H9 (cell line): ENCODE measurements around the gene OCRL. TPM values are rescaled to one million over a fixed set of nuclear protein-coding genes. Genes with fewer than 3 reads are reported as not detected.

Experiments used
- DNase-seq: peaks from one replicate; pipeline ENCODE4 v3.0.0-alpha.2; 2017
- H2AFZ ChIP-seq: one replicate; pipeline ENCODE4 v1.6.1; 2013; ENCODE audit warnings: mild to moderate bottlenecking, low read length, control low read depth, moderate library complexity
- H2AK5ac ChIP-seq: 2 replicates; pipeline ENCODE4 v1.6.1; 2013; ENCODE audit warnings: low read length, control low read depth, mixed read lengths; ENCODE audit not compliant: insufficient read length
- H2BK120ac ChIP-seq: one replicate; pipeline ENCODE4 v1.6.1; 2013; ENCODE audit warnings: low read depth, mild to moderate bottlenecking, low read length, control low read depth, inconsistent platforms; ENCODE audit not compliant: poor library complexity, severe bottlenecking
- H2BK12ac ChIP-seq: 2 replicates; pipeline ENCODE4 v1.6.1; 2013; ENCODE audit warnings: low read length, control low read depth, mixed read lengths, low read depth; ENCODE audit not compliant: insufficient read length
- H2BK15ac ChIP-seq: 2 replicates; pipeline ENCODE4 v1.6.1; 2013; ENCODE audit warnings: low read depth, low read length, control low read depth
- H2BK20ac ChIP-seq: one replicate; pipeline ENCODE4 v1.6.1; 2013; ENCODE audit warnings: low read depth, mild to moderate bottlenecking, low read length, control low read depth, inconsistent platforms; ENCODE audit not compliant: poor library complexity, severe bottlenecking
- H2BK5ac ChIP-seq: 2 replicates; pipeline ENCODE4 v1.6.1; 2013; ENCODE audit warnings: low read length, control low read depth, mixed read lengths; ENCODE audit not compliant: insufficient read length
- H3K14ac ChIP-seq: 2 replicates; pipeline ENCODE4 v1.6.1; 2013; ENCODE audit warnings: low read length, control low read depth; ENCODE audit not compliant: insufficient read depth
- H3K18ac ChIP-seq: 2 replicates; pipeline ENCODE4 v1.6.1; 2013; ENCODE audit warnings: low read depth, mild to moderate bottlenecking, mixed read lengths, low read length, control low read depth; ENCODE audit not compliant: insufficient read length
- H3K23ac ChIP-seq: 2 replicates; pipeline ENCODE4 v1.6.1; 2013; ENCODE audit warnings: low read length, control low read depth, mixed read lengths, low read depth; ENCODE audit not compliant: insufficient read length
- H3K23me2 ChIP-seq: 2 replicates; pipeline ENCODE4 v1.6.1; 2013; ENCODE audit warnings: low read depth, mild to moderate bottlenecking, mixed read lengths, low read length, control low read depth; ENCODE audit not compliant: insufficient read length, poor library complexity, severe bottlenecking
- H3K27ac ChIP-seq: 2 replicates; pipeline ENCODE4 v1.5.1; 2013; ENCODE audit warnings: low read length, control low read depth, mixed read lengths, low read depth; ENCODE audit not compliant: insufficient read length
- H3K27me3 ChIP-seq: 2 replicates; pipeline ENCODE4 v1.6.1; 2013; ENCODE audit warnings: low read length, control low read depth, inconsistent platforms; ENCODE audit not compliant: insufficient read depth
- H3K4ac ChIP-seq: 2 replicates; pipeline ENCODE4 v1.6.1; 2013; ENCODE audit warnings: low read depth, mild to moderate bottlenecking, control low read depth, inconsistent platforms, low read length, moderate library complexity
- H3K4me1 ChIP-seq: 2 replicates; pipeline ENCODE4 v1.6.1; 2013; ENCODE audit warnings: low read length, control low read depth, inconsistent platforms; ENCODE audit not compliant: insufficient read depth
- H3K4me2 ChIP-seq: 2 replicates; pipeline ENCODE4 v1.6.1; 2013; ENCODE audit warnings: low read length, control low read depth, mixed read lengths; ENCODE audit not compliant: insufficient read length, insufficient read depth
- H3K56ac ChIP-seq: 2 replicates; pipeline ENCODE4 v1.6.1; 2013; ENCODE audit warnings: low read depth, mild to moderate bottlenecking, mixed read lengths, low read length, control low read depth; ENCODE audit not compliant: insufficient read length
- H3K79me1 ChIP-seq: 2 replicates; pipeline ENCODE4 v1.6.1; 2013; ENCODE audit warnings: low read depth, mild to moderate bottlenecking, moderate library complexity, low read length, control low read depth, inconsistent platforms; ENCODE audit not compliant: insufficient read depth, poor library complexity, severe bottlenecking
- H3K79me2 ChIP-seq: 2 replicates; pipeline ENCODE4 v1.6.1; 2013; ENCODE audit warnings: low read length, control low read depth, inconsistent platforms; ENCODE audit not compliant: insufficient read depth
- H3K9ac ChIP-seq: 2 replicates; pipeline ENCODE4 v1.6.1; 2013; ENCODE audit warnings: low read length, control low read depth, mixed read lengths; ENCODE audit not compliant: insufficient read length; ENCODE audit errors: extremely low read depth
- H3K9me3 ChIP-seq: one replicate; pipeline ENCODE4 v1.6.1; 2013; ENCODE audit warnings: low read depth, low read length, inconsistent platforms; ENCODE audit not compliant: control insufficient read depth
- H3T11ph ChIP-seq: one replicate; pipeline ENCODE4 v1.6.1; 2013; ENCODE audit warnings: mild to moderate bottlenecking, low read length, control low read depth, inconsistent platforms
- H4K20me1 ChIP-seq: one replicate; pipeline ENCODE4 v1.6.1; 2013; ENCODE audit not compliant: control insufficient read depth, insufficient read length, insufficient read depth
- H4K5ac ChIP-seq: 2 replicates; pipeline ENCODE4 v1.6.1; 2013; ENCODE audit warnings: low read depth, mild to moderate bottlenecking, mixed read lengths, low read length, control low read depth; ENCODE audit not compliant: insufficient read length
- H4K8ac ChIP-seq: replicated peaks from 2 replicates; pipeline ENCODE4 v1.6.1; 2013; ENCODE audit warnings: low read length, control low read depth, mixed read lengths, low read depth; ENCODE audit not compliant: insufficient read length
- H4K91ac ChIP-seq: 2 replicates; pipeline ENCODE4 v1.6.1; 2013; ENCODE audit warnings: low read depth, mild to moderate bottlenecking, moderate library complexity, mixed read lengths, low read length, control low read depth; ENCODE audit not compliant: insufficient read length
- H3K27ac Mint-ChIP-seq, 3 experiments: 2 replicates in 2 of 3; 3 replicates in 1 of 3; pipeline ENCODE4 v1.8.0; 2020 to 2021; ENCODE audit warnings: mixed read lengths in 3 of 3, mild to moderate bottlenecking in 1 of 3, moderate library complexity in 1 of 3
- H3K27me3 Mint-ChIP-seq: 2 replicates; pipeline ENCODE4 v1.8.0; 2021; ENCODE audit warnings: low read depth, mild to moderate bottlenecking, moderate library complexity, mixed read lengths
- H3K36me3 Mint-ChIP-seq, 3 experiments: 2 replicates in 2 of 3; 3 replicates in 1 of 3; pipeline ENCODE4 v1.8.0; 2020 to 2021; ENCODE audit warnings: low read depth in 3 of 3, mixed read lengths in 3 of 3; ENCODE audit not compliant: insufficient read depth in 1 of 3
- H3K4me1 Mint-ChIP-seq, 2 experiments: 2 replicates each; pipeline ENCODE4 v1.8.0; 2020; ENCODE audit warnings: mixed read lengths in 2 of 2
- H3K4me3 Mint-ChIP-seq, 2 experiments: 2 replicates in 1 of 2; 3 replicates in 1 of 2; pipeline ENCODE4 v1.8.0; 2020 to 2021; ENCODE audit warnings: mild to moderate bottlenecking in 2 of 2, mixed read lengths in 2 of 2, moderate library complexity in 1 of 2
- H3K9me3 Mint-ChIP-seq, 2 experiments: 2 replicates in 1 of 2; 3 replicates in 1 of 2; pipeline ENCODE4 v1.8.0; 2020; ENCODE audit warnings: mild to moderate bottlenecking in 2 of 2, mixed read lengths in 2 of 2, moderate library complexity in 1 of 2
- CTCF ChIP-seq: fragments of 200-600 bp; sonication (generic); conservative IDR thresholded peaks from 3 replicates; pipeline ENCODE4 v1.8.0; 2021; ENCODE audit warnings: antibody characterized with exemption, mild to moderate bottlenecking
- WGBS: extraction: QIAGEN DNeasy Blood & Tissue Kit; methylation state at CpG from one replicate; pipeline ENCODE4 v1.1.7; 2013; ENCODE audit warnings: missing lambda C conversion rate, low lambda C conversion rate, mixed read lengths; ENCODE audit not compliant: insufficient read length; ENCODE audit errors: extremely low coverage; 5-methylcytosine and 5-hydroxymethylcytosine counted together
- total RNA-seq: library from RNA; stranded (reverse); gene quantifications from 2 replicates; pipeline ENCODE4 v1.2.1, GENCODE V29; 2021

The OCRL gene
- total RNA-seq, 1 experiment from 2014 or later: 31.4 TPM

GRCh38 chrX:129585167-129585566, 45.1 kb downstream of the OCRL start:
- Mint-ChIP-seq H3K27me3 (no peaks in the 10 kb centered on the region), H3K4me1 (no peaks in the 10 kb centered on the region), H3K4me3 (no peak overlapping the region), H3K36me3 (peaks cover 28 to 55% (median 53%) of the 10 kb centered on the region in 3 experiments; a peak in 6 of 7 replicates), H3K9me3 (no peaks in the 10 kb centered on the region), H3K27ac (no peak overlapping the region)
- no peak overlapping the region for H2BK12ac ChIP-seq
- no peak overlapping the region for H3K9ac ChIP-seq
- no peak overlapping the region for H2BK5ac ChIP-seq
- H2BK15ac ChIP-seq: no peak overlapping the region
- no peaks in the 10 kb centered on the region for H3K79me1 ChIP-seq
- H4K20me1 ChIP-seq: no peaks in the 10 kb centered on the region
- H3K14ac ChIP-seq: no peak overlapping the region
- H2BK120ac ChIP-seq: no peak overlapping the region
- no peak overlapping the region for H3K27ac ChIP-seq
- H3K79me2 ChIP-seq: no peaks in the 10 kb centered on the region
- no peak overlapping the region for H3T11ph ChIP-seq
- no peaks in the 10 kb centered on the region for H3K23me2 ChIP-seq
- H3K27me3 ChIP-seq: no peaks in the 10 kb centered on the region
- H3K18ac ChIP-seq: no peak overlapping the region
- no peak overlapping the region for H2BK20ac ChIP-seq
- no peak overlapping the region for H2AK5ac ChIP-seq
- no CpG with 5 or more reads among the region's 1 CpG for WGBS
- H4K8ac ChIP-seq: no peak overlapping the region
- TF ChIP-seq CTCF: no peak
- H4K5ac ChIP-seq: no peak overlapping the region
- no peak overlapping the region for H3K56ac ChIP-seq
- H4K91ac ChIP-seq: no peak overlapping the region
- no peak overlapping the region for H3K4ac ChIP-seq
- DNase-seq: no peak
- no peaks in the 10 kb centered on the region for H3K4me1 ChIP-seq
- H3K9me3 ChIP-seq: no peaks in the 10 kb centered on the region
- H2AFZ ChIP-seq: no peak overlapping the region
- no peak overlapping the region for H3K4me2 ChIP-seq
- H3K23ac ChIP-seq: no peak overlapping the region
